MCF 10A (cell line): ENCODE data around the gene CCDC112. TPM values are rescaled to one million over a fixed set of nuclear protein-coding genes. Genes with fewer than 3 reads are reported as not detected.

ENCODE experiments used
- BruUV-seq: library from RNA; stranded (reverse); fragments of 400-500 nt; replicated peaks from 2 replicates; lab custom pipeline; 2021; lab: Mats Ljungman, UMichigan
- CTCF ChIA-PET: fragments of 300-600 bp; sonication (Branson Sonifier 250); formaldehyde crosslinking; extraction: SDS; loops from one replicate; lab custom pipeline; 2021; ENCODE audit warnings: antibody characterized with exemption, inconsistent platforms; lab: Yijun Ruan, JAX
- POLR2A ChIA-PET: fragments of 300-600, 350-650 bp; sonication (Branson Sonifier 250); formaldehyde crosslinking; extraction: SDS; loops from one replicate; lab custom pipeline; 2020; ENCODE audit warnings: antibody characterized with exemption, inconsistent platforms; lab: Yijun Ruan, JAX
- DNase-seq: peaks from one replicate; pipeline ENCODE4 v3.0.0-alpha.2; 2018; ENCODE audit not compliant: unreplicated experiment
- H3K27ac Mint-ChIP-seq: one replicate; pipeline ENCODE4 v1.8.0; 2022; ENCODE audit warnings: mild to moderate bottlenecking, low read depth, mixed read lengths; ENCODE audit not compliant: unreplicated experiment
- H3K27me3 Mint-ChIP-seq: one replicate; pipeline ENCODE4 v1.8.0; 2022; ENCODE audit warnings: mixed read lengths; ENCODE audit not compliant: insufficient read depth, unreplicated experiment
- H3K36me3 Mint-ChIP-seq: one replicate; pipeline ENCODE4 v1.8.0; 2022; ENCODE audit warnings: mild to moderate bottlenecking, moderate library complexity, mixed read lengths; ENCODE audit not compliant: insufficient read depth, unreplicated experiment
- H3K4me1 Mint-ChIP-seq: one replicate; pipeline ENCODE4 v1.8.0; 2022; ENCODE audit warnings: mixed read lengths; ENCODE audit not compliant: insufficient read depth, unreplicated experiment
- H3K4me3 Mint-ChIP-seq: one replicate; pipeline ENCODE4 v1.8.0; 2022; ENCODE audit warnings: mild to moderate bottlenecking, moderate library complexity, mixed read lengths; ENCODE audit not compliant: unreplicated experiment
- H3K9me3 Mint-ChIP-seq: one replicate; pipeline ENCODE4 v1.8.0; 2022; ENCODE audit warnings: mixed read lengths; ENCODE audit not compliant: unreplicated experiment
- intact Hi-C: fragments of 100-400 bp; cut with micrococcal nuclease; formaldehyde crosslinking; loops from 2 replicates; pipeline ENCODE4 v1.14.1; 2022
- total RNA-seq: library from RNA; stranded (reverse); gene quantifications from 2 replicates; pipeline ENCODE4 v1.2.3, GENCODE V29; 2022
- TF ChIP-seq, protein P1 (sequence below): fragments of 200-600 bp; IDR thresholded peaks from one replicate; pipeline ENCODE4 v1.8.0; 2022; ENCODE audit warnings: antibody characterized with exemption, mild to moderate bottlenecking; ENCODE audit not compliant: unreplicated experiment

CCDC112 gene
- total RNA-seq, 1 experiment from 2014 or later: 10.7 TPM

DNA sequence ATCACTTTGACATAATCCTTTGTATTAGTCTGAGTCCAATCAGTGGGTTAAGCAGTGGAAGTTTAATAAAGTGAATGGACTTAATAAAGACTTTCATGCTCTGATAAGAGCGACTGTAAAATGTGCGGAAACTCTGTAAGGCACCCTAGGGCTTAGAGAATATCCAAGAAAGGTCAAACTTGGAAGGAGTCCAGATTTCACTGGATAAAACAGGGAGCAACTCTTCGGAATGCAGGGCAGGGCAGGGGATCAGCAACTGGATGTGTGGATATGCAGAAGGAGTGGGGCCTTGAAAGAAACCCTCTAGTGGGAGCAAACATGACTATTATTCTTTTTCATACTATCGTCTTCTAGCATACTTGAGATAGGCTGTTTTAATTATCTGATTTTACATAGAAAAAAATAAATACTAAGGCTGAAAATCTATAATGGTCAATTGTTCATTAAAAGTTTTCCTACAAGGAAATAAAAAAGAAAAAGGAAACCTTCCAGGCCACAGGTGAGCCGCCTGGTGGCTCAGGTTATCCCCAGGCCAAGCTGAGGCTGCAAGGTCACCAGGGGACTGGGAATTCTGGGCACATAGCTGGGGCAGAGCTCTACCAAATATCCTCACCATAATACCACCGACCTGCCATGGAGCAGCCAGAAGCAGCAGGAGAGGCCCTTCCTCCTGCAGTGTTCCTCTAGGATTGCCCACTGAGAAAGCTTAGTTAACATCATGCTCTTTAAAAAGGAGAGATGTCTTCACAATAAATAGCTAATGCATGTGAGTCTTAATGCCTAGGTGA lies 46.3 kb upstream of the CCDC112 start:
- Mint-ChIP-seq H3K27ac (peak overlapping the region; percentile 71), H3K4me3 (no peak overlapping the region), H3K27me3 (no peaks in the 10 kb centered on the region), H3K36me3 (no peaks in the 10 kb centered on the region), H3K4me1 (peaks cover 24% of the 10 kb centered on the region), H3K9me3 (peaks cover 9% of the 10 kb centered on the region)
- CTCF ChIA-PET: interaction anchor here (0.6 to 1.9 kb wide), 2 partner anchors 185 to 231 kb away, joined by 3 to 6 read pairs; no protein-coding TSS in a partner anchor
- TF ChIP-seq, protein P1, sequence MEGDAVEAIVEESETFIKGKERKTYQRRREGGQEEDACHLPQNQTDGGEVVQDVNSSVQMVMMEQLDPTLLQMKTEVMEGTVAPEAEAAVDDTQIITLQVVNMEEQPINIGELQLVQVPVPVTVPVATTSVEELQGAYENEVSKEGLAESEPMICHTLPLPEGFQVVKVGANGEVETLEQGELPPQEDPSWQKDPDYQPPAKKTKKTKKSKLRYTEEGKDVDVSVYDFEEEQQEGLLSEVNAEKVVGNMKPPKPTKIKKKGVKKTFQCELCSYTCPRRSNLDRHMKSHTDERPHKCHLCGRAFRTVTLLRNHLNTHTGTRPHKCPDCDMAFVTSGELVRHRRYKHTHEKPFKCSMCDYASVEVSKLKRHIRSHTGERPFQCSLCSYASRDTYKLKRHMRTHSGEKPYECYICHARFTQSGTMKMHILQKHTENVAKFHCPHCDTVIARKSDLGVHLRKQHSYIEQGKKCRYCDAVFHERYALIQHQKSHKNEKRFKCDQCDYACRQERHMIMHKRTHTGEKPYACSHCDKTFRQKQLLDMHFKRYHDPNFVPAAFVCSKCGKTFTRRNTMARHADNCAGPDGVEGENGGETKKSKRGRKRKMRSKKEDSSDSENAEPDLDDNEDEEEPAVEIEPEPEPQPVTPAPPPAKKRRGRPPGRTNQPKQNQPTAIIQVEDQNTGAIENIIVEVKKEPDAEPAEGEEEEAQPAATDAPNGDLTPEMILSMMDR: no peak
- POLR2A ChIA-PET: interaction anchor here (0.6 to 0.9 kb wide), 3 partner anchors 118 to 518 kb away, joined by 3 to 4 read pairs (median 3); no protein-coding TSS in a partner anchor
- intact Hi-C loops: no loop called here
- peak; percentile 21 for DNase-seq
- no TSS peak for BruUV-seq

DNA sequence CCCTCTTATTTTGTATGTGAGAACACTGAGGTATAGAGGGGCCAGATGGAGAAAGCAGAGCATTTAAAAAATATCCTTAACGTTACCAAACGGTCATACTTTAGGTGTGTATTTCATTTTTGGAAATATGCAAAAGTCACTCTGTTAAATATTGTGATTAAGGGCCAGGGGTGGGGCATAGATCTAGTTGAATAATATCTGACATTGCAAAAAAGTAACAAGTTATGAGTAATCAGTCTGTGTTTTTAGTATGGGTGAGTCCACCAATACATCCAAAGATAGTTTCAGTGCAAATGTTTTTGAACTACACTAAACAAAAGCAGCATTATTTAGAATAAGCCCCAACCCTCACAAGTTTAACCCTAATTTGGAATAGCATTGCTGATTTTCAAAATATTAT lies 45.3 kb upstream of the CCDC112 start:
- no peaks in the 10 kb centered on the region for H3K27me3 Mint-ChIP-seq
- ChIA-PET POLR2A (interaction anchor here (0.6 to 0.8 kb wide), 2 partner anchors 30 to 119 kb away, joined by 3 read pairs; no protein-coding TSS in a partner anchor), CTCF (interaction anchor here (1.9 kb wide), 1 partner anchor 232 kb away, joined by 6 read pairs; no protein-coding TSS in a partner anchor)
- H3K4me3 Mint-ChIP-seq: no peak overlapping the region
- no TSS peak for BruUV-seq
- H3K27ac Mint-ChIP-seq: no peak overlapping the region
- TF ChIP-seq, protein P1: no peak
- peaks cover 9% of the 10 kb centered on the region for H3K9me3 Mint-ChIP-seq
- intact Hi-C loops: no loop called here
- DNase-seq: no peak
- H3K36me3 Mint-ChIP-seq: no peaks in the 10 kb centered on the region
- peaks cover 24% of the 10 kb centered on the region for H3K4me1 Mint-ChIP-seq

DNA sequence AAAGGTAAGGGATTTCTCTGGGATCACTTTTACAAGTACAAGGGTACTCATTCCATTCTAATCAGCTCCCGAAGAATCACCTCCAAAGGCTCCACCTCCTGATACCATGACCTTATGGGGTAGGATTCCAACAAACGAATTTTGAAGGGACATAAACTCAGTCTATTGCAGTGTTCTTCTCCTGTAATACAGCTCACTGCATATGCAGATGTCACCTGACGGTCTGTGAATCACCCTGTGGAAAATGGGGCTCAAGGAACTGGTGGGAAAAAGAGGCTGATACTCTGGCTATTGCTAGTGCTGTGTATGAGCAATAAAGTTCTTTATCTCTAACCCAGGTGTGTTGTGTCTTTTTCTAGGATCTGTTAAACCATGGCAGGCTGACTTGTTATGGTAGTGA lies 42.4 kb upstream of the CCDC112 start:
- Mint-ChIP-seq H3K36me3 (no peaks in the 10 kb centered on the region), H3K9me3 (no peaks in the 10 kb centered on the region), H3K4me1 (peaks cover 20% of the 10 kb centered on the region), H3K27me3 (no peaks in the 10 kb centered on the region), H3K27ac (no peak overlapping the region), H3K4me3 (no peak overlapping the region)
- TF ChIP-seq, protein P1: no peak
- no TSS peak for BruUV-seq
- ChIA-PET POLR2A (interaction anchor here (1.0 kb wide), 1 partner anchor 157 kb away, joined by 3 read pairs; no protein-coding TSS in a partner anchor), CTCF (interaction anchor here (0.6 kb wide), 2 partner anchors 197 to 235 kb away, joined by 3 read pairs; no protein-coding TSS in a partner anchor)
- DNase-seq: no peak
- intact Hi-C loops: no loop called here

DNA sequence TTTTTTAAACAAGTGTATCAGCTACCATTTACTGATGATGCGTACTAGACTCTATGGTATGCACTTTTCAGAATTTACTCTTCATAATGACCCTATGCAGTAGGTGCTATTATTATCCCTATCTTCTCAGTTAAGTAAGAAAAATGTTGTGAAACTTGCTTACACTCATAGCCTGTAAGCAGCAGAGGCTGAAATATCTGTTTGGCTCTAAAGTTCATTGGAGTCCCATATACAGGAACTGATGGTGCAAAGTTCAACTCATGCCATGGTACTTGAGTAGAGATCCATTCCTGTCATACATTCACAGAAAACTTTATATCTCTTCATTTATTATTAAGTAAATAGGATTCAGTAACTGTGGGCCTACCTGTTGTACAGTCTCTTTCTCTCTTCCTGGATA lies 41.4 kb upstream of the CCDC112 start:
- TF ChIP-seq, protein P1: no peak
- Mint-ChIP-seq H3K4me3 (no peak overlapping the region), H3K36me3 (no peaks in the 10 kb centered on the region), H3K4me1 (peaks cover 13% of the 10 kb centered on the region), H3K27ac (no peak overlapping the region), H3K27me3 (no peaks in the 10 kb centered on the region), H3K9me3 (no peaks in the 10 kb centered on the region)
- no TSS peak for BruUV-seq
- intact Hi-C loops: no loop called here
- CTCF ChIA-PET: interaction anchor here (0.8 to 1.4 kb wide), 2 partner anchors 93 to 237 kb away, joined by 4 to 9 read pairs; no protein-coding TSS in a partner anchor
- no peak for DNase-seq
- POLR2A ChIA-PET: interaction anchor here (1.2 kb wide), 1 partner anchor 206 kb away, joined by 3 read pairs; the partner anchor contains the start of gene FEM1C
